Measurements from ENCODE around the gene PRDM16.
"Not testable (repeated sequence)": the region's sequence is repeated elsewhere in the genome, so short reads cannot be mapped to it uniquely, and the experiment has no call there.

Gene PRDM16

DNA sequence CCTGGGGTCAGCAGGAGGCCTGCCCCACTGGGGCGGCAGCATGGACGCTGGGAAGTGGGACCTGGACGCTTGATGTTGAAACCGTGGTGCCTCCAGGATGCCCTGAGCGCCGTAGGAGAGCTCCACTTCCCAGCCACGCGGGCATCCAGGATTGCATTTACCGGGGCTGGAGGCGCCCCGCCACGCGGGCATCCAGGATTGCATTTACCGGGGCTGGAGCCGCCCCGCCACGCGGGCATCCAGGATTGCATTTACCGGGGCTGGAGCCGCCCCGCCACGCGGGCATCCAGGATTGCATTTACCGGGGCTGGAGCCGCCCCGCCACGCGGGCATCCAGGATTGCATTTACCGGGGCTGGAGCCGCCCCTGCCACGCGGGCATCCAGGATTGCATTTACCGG is 218.1 kb downstream of the PRDM16 start:
- not testable (repeated sequence) for H3K9me3 ChIP-seq (ENCODE audit: control insufficient read depth, insufficient read depth, low read length); H3K4me1 ChIP-seq (ENCODE audit: insufficient read depth, low read length); H3K9ac ChIP-seq (ENCODE audit: low read depth, low read length); H3K36me3 ChIP-seq (ENCODE audit: insufficient read depth, low read length)

DNA sequence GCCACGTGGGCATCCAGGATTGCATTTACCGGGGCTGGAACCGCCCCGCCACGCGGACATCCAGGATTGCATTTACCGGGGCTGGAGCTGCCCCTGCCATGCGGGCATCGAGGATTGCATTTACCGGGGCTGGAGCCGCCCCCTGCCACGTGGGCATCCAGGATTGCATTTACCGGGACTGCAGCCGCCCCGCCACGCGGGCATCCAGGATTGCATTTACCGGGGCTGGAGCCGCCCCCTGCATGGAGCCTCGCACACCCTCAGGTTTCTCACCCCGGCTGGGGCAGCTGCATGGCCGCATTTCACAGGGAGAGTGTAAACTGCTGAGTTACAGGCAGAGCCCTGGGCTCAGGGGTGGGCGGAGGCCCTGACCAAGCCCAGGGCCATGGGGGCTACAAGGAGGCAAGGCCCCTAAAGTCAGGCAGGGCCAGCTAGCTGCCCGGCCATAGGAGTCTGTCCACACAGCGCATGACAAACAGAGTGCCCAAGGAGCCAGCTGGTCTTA is 218.7 kb downstream of the PRDM16 start:
- no peaks in the 10 kb centered on the region for H3K4me1 ChIP-seq (ENCODE audit: insufficient read depth, low read length)
- H3K9me3 ChIP-seq (ENCODE audit: control insufficient read depth, insufficient read depth, low read length) = no peaks in the 10 kb centered on the region
- no peaks in the 10 kb centered on the region for H3K36me3 ChIP-seq (ENCODE audit: insufficient read depth, low read length)
- H3K9ac ChIP-seq (ENCODE audit: low read depth, low read length) = no peak overlapping the region

- no peak overlapping the region for H3K9ac ChIP-seq (ENCODE audit: low read depth, low read length)
- no peaks in the 10 kb centered on the region for H3K36me3 ChIP-seq (ENCODE audit: insufficient read depth, low read length)
- no peaks in the 10 kb centered on the region for H3K4me1 ChIP-seq (ENCODE audit: insufficient read depth, low read length)
- no peaks in the 10 kb centered on the region for H3K9me3 ChIP-seq (ENCODE audit: control insufficient read depth, insufficient read depth, low read length)
Measured at GRCh38 chr1:3289502-3289901, 220.5 kb downstream of the PRDM16 start.

- no peak overlapping the region for H3K9ac ChIP-seq (ENCODE audit: low read depth, low read length)
- H3K4me1 ChIP-seq (ENCODE audit: insufficient read depth, low read length) = no peaks in the 10 kb centered on the region
- no peaks in the 10 kb centered on the region for H3K36me3 ChIP-seq (ENCODE audit: insufficient read depth, low read length)
- no peaks in the 10 kb centered on the region for H3K9me3 ChIP-seq (ENCODE audit: control insufficient read depth, insufficient read depth, low read length)
Measured at GRCh38 chr1:3290438-3290837, 221.4 kb downstream of the PRDM16 start.

- Histone ChIP-seq H3K9me3 (ENCODE audit: control insufficient read depth, insufficient read depth, low read length) (no peaks in the 10 kb centered on the region), H3K9ac (ENCODE audit: low read depth, low read length) (no peak overlapping the region), H3K36me3 (ENCODE audit: insufficient read depth, low read length) (no peaks in the 10 kb centered on the region), H3K4me1 (ENCODE audit: insufficient read depth, low read length) (no peaks in the 10 kb centered on the region)
Measured at GRCh38 chr1:3290915-3291314, 221.9 kb downstream of the PRDM16 start.

DNA sequence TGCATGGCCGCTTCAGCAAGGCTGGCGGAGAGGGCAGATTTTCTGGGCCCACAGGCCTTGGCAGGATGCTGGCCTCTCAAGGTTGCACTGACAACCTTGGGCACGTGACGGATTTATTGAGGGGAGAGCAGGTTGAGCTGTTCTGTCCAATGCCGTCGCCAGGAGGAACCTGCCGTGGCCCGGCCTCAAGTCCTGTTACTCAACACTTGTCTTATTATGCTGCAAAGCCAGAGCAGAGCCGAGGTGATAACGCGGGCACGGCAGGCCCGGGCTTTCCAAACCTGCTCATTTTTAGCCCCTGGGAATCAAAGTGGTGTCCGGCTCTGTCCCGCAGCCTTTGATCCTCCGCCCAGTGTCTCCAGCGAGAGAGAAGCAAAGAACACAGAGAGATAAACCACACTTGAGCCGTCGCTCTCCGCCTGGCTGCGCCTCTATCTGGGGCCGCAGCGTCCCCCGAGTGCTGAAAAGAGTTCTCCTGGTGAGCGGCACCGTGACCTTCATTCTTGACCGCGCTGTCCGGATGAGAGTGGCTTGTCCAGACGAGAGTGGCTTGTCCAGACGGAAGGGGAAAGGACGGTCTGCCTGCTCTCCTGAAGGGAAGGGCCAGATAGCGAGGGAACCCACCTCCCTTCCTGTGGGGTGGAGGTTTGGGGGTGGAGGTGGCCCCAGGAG is 223.2 kb downstream of the PRDM16 start:
- Histone ChIP-seq H3K36me3 (ENCODE audit: insufficient read depth, low read length) (no peaks in the 10 kb centered on the region), H3K9me3 (ENCODE audit: control insufficient read depth, insufficient read depth, low read length) (no peaks in the 10 kb centered on the region), H3K9ac (ENCODE audit: low read depth, low read length) (no peak overlapping the region), H3K4me1 (ENCODE audit: insufficient read depth, low read length) (no peaks in the 10 kb centered on the region)

DNA sequence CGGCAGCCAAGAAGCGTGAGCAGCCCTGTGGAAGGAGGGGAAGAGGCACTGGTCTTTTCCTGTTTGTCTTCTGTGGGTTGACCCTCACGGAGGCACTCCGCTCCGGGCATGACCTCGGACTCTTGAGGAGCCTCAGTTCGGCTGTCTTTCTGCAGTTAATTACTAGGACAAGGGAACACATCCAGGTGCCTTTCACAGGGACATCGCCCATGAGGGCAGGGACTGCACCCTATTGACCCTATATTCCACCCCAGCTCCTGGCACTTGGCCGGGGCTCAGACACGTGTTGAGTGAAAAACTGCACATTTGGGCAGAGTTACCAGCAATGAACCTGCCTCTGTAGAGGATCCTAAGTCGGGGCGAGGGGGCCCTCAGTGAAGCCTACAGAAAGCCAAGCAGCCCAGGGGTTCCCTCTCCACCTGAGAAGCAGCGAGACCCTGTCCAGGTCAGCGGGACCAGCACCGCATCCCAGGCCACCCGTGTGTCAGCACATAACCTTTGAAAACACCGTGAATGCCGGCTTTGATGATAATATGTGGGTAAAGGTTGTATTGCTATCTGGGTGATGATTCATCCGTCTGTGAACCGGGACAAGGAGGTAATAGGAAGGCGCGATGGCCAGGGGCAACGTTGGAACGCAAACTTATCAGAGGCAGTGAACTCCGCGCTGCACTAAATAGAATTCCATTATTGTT is 224.0 kb downstream of the PRDM16 start:
- Histone ChIP-seq H3K9ac (ENCODE audit: low read depth, low read length) (no peak overlapping the region), H3K4me1 (ENCODE audit: insufficient read depth, low read length) (no peaks in the 10 kb centered on the region), H3K9me3 (ENCODE audit: control insufficient read depth, insufficient read depth, low read length) (no peaks in the 10 kb centered on the region), H3K36me3 (ENCODE audit: insufficient read depth, low read length) (no peaks in the 10 kb centered on the region)

DNA sequence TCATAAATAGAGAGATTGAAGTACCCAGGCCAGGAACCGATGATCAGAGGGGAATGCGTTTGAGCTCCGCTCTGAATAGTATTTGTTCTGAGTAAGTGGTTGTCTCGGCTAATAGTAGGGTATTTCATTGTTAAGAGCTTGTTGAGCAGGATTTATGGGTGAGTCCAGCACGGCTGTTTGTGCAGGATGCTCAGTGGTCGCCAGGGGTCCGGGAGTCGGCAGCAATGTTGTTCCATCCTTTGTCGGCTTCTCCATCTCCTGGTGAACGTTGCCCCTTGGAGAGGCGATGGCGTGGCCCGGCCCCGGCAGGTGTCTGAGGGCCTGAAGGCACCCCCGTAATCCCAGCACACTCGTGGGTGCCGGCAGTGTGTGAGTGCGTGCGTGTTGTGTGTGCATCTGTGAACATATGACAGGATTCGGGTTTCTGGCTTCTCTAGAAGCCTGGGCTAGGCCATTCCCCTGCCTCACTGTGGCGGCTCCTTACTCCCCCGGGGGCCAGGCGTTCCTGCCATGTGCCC is 224.6 kb downstream of the PRDM16 start:
- Histone ChIP-seq H3K9me3 (ENCODE audit: control insufficient read depth, insufficient read depth, low read length) (no peaks in the 10 kb centered on the region), H3K9ac (ENCODE audit: low read depth, low read length) (no peak overlapping the region), H3K4me1 (ENCODE audit: insufficient read depth, low read length) (no peaks in the 10 kb centered on the region), H3K36me3 (ENCODE audit: insufficient read depth, low read length) (no peaks in the 10 kb centered on the region)

DNA sequence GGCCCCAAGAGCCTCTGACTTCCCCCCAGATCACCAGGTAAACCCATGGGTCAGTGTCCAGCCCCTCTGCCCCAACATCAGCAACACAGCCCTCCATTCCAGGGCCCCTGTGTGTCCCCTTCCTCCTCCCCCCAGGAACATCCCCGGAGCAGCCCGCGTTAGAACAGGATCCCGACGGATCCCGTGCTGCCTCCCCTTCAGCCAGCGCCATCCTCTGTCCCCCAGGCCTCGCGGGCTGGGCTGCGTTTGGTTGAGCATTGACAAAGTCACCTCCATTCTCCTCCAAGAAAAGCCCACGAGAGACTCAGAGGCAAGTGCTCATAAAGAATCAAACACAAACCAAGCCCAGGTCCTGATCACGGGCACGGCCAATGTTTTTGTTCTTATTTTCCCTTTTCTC is 225.4 kb downstream of the PRDM16 start:
- Histone ChIP-seq H3K4me1 (ENCODE audit: insufficient read depth, low read length) (no peaks in the 10 kb centered on the region), H3K9ac (ENCODE audit: low read depth, low read length) (no peak overlapping the region), H3K9me3 (ENCODE audit: control insufficient read depth, insufficient read depth, low read length) (no peaks in the 10 kb centered on the region), H3K36me3 (ENCODE audit: insufficient read depth, low read length) (no peaks in the 10 kb centered on the region)

DNA sequence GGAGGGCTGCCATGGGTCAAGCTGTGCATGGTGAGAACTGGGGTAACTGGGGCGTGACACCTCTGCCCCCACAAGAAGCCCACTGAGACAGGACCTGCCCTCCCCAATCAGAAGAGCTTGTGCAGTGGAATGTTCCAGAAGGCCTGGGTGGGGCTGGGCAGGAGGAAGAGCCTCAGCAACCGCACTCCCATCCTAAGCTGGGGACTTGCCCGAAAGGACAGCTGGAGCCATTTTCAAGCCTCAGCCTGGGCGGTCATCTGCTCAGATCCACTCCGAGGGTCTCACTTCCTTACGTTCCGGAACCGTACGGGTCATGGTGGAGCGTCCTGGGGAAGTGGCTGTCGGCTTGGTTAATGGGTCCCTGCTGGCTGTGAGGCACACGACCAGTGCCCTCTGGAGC is 226.8 kb downstream of the PRDM16 start:
- Histone ChIP-seq H3K36me3 (ENCODE audit: insufficient read depth, low read length) (no peaks in the 10 kb centered on the region), H3K4me1 (ENCODE audit: insufficient read depth, low read length) (no peaks in the 10 kb centered on the region), H3K9ac (ENCODE audit: low read depth, low read length) (no peak overlapping the region), H3K9me3 (ENCODE audit: control insufficient read depth, insufficient read depth, low read length) (no peaks in the 10 kb centered on the region)

DNA sequence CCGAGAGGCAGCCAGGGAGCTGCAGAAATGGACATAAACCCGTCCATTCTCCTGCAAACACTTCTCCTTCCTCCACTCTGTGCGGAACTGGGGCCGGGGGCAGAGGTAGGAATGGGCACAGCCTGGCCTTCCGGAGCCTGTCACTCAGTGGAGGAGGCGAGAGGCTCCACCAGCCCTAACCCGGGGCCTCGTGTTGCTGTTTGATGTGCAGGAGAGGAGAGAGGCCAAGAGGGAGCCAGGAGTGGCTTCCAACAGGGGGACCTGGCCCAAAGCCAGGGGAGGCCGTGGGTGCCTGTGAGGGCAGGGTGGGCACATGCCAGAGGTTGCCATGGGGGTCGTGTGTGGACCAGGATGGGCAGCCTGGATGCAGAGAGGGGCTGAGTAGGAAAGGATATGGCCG is 227.3 kb downstream of the PRDM16 start:
- H3K9me3 ChIP-seq (ENCODE audit: control insufficient read depth, insufficient read depth, low read length) = no peaks in the 10 kb centered on the region

GRCh38 chr1:3296826-3297225 is 227.8 kb downstream of the PRDM16 start:
- no peak overlapping the region for H3K9ac ChIP-seq (ENCODE audit: low read depth, low read length)
- H3K4me1 ChIP-seq (ENCODE audit: insufficient read depth, low read length) = no peaks in the 10 kb centered on the region
- H3K9me3 ChIP-seq (ENCODE audit: control insufficient read depth, insufficient read depth, low read length) = no peaks in the 10 kb centered on the region
- H3K36me3 ChIP-seq (ENCODE audit: insufficient read depth, low read length) = no peaks in the 10 kb centered on the region

More for the DNA sequence above, 227.3 kb downstream of the PRDM16 start:
- Histone ChIP-seq H3K9ac (ENCODE audit: low read depth, low read length) (no peak overlapping the region), H3K4me1 (ENCODE audit: insufficient read depth, low read length) (no peaks in the 10 kb centered on the region), H3K36me3 (ENCODE audit: insufficient read depth, low read length) (no peaks in the 10 kb centered on the region)

GRCh38 chr1:3297756-3298155 is 228.8 kb downstream of the PRDM16 start:
- Histone ChIP-seq H3K4me1 (ENCODE audit: insufficient read depth, low read length) (no peaks in the 10 kb centered on the region), H3K36me3 (ENCODE audit: insufficient read depth, low read length) (no peaks in the 10 kb centered on the region), H3K9ac (ENCODE audit: low read depth, low read length) (no peak overlapping the region), H3K9me3 (ENCODE audit: control insufficient read depth, insufficient read depth, low read length) (no peaks in the 10 kb centered on the region)

DNA sequence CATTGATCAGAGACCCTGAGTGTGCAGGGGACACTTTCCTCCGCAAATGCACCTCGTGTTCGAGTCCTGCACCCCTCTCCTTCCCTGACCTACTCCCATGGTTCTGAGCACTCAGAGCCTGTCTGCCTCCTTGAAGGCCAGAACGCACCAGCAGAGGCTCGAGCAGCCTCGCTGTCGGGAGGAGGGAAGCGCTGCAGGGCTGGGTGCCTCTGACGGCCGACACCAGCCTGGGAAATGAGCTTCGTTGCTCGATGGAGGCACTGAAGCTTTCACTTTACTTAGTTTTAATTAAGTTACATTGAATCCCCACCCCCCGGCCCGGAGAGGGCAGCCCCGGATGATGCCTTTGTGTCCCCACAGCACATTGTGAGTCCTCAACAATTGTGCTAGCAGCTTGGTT is 229.2 kb downstream of the PRDM16 start:
- no peaks in the 10 kb centered on the region for H3K4me1 ChIP-seq (ENCODE audit: insufficient read depth, low read length)
- H3K9me3 ChIP-seq (ENCODE audit: control insufficient read depth, insufficient read depth, low read length) = no peaks in the 10 kb centered on the region
- no peak overlapping the region for H3K9ac ChIP-seq (ENCODE audit: low read depth, low read length)
- no peaks in the 10 kb centered on the region for H3K36me3 ChIP-seq (ENCODE audit: insufficient read depth, low read length)

DNA sequence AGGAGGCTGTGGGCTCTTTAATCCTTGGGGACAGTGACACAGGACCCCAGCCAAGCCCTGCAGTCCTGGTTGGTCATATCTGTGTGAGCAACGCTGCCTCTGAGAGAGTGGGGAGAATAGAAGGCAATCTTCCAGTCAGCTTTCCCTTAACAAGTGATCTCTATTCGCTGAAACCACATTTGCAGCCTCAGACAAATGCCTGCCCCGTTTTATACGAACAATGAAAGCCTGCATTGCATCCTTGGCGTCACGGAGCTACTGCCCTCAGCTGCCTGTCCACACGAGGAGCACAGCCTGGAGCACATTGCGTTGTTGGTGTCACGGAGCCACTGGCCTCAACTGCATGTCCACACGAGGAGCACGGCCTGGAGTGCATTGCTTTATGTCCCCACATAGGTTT is 235.2 kb downstream of the PRDM16 start:
- Histone ChIP-seq H3K9ac (ENCODE audit: low read depth, low read length) (no peak overlapping the region), H3K36me3 (ENCODE audit: insufficient read depth, low read length) (no peaks in the 10 kb centered on the region), H3K4me1 (ENCODE audit: insufficient read depth, low read length) (no peaks in the 10 kb centered on the region), H3K9me3 (ENCODE audit: control insufficient read depth, insufficient read depth, low read length) (no peaks in the 10 kb centered on the region)
